Gastrocnemius medialis (tissue), 4 donors: ENCODE data around the gene AXIN1. TPM values are rescaled to one million over a fixed set of nuclear protein-coding genes. Genes with fewer than 3 reads are reported as not detected.

Experiments
- ATAC-seq, 2 donors: fragments of 150-250 bp; one replicate each; pipeline ENCODE4 v1.9.1; 2016
- DNase-seq, 2 donors: peaks; one replicate each; pipeline ENCODE4 v3.0.0-alpha.2; 2019
- H3K27ac ChIP-seq, 4 donors: fragments of 200-600 bp; sonication (generic); 1 replicate in 1 of 4; 2 replicates in 3 of 4; pipeline ENCODE4 v1.5.1; 2016 to 2018; ENCODE audit warnings: mild to moderate bottlenecking in 2 of 4, moderate library complexity in 1 of 4
- H3K27me3 ChIP-seq, 3 donors: fragments of 200-600 bp; sonication (generic) in 2 of 3; 1 replicate in 1 of 3; 2 replicates in 2 of 3; pipeline versions ENCODE4 v1.5.1 to v1.6.0; 2016 to 2019; ENCODE audit warnings: mild to moderate bottlenecking in 1 of 3, moderate library complexity in 1 of 3
- H3K36me3 ChIP-seq, 2 donors: fragments of 200-600 bp; sonication (generic) in 1 of 2; one replicate each; pipeline ENCODE4 v1.5.1; 2017 to 2018
- H3K4me1 ChIP-seq, 2 donors: fragments of 200-600 bp; sonication (generic) in 1 of 2; one replicate each; pipeline ENCODE4 v1.5.1; 2016 to 2017; ENCODE audit warnings: mild to moderate bottlenecking in 2 of 2
- H3K4me3 ChIP-seq, 4 donors: fragments of 200-600 bp; sonication (generic) in 3 of 4; 1 replicate in 1 of 4; 2 replicates in 3 of 4; pipeline ENCODE4 v1.5.1; 2016 to 2019; ENCODE audit warnings: mild to moderate bottlenecking in 2 of 4
- H3K9me3 ChIP-seq, 3 donors: fragments of 200-600 bp; sonication (generic) in 2 of 3; 1 replicate in 1 of 3; 2 replicates in 2 of 3; pipeline ENCODE4 v1.5.1; 2016 to 2019
- POLR2A ChIP-seq, 2 donors: fragments of 450-650 bp; IDR thresholded peaks; one replicate each; pipeline ENCODE4 v1.6.1; 2017; ENCODE audit warnings: antibody characterized with exemption in 2 of 2, mild to moderate bottlenecking in 2 of 2, moderate library complexity in 2 of 2
- in situ Hi-C, 4 donors: fragments of 200-750 bp; cut with MboI; loops; one replicate each; pipeline versions ENCODE4 v1.15.0 to v1.8.0; 2017; ENCODE audit warnings: low sequenced_read_pairs in 4 of 4
- intact Hi-C: fragments of 100-400 bp; cut with DNase I; formaldehyde crosslinking; loops from one replicate; pipeline ENCODE4 v1.15.1; 2023; ENCODE audit warnings: low total_unique reads
- total RNA-seq, 4 donors: library from RNA; depleted of rRNA; stranded (reverse); fragments of >200 nt; gene quantifications; one replicate each; pipeline versions ENCODE4 v1.1.0 to v1.2.3, GENCODE V29; 2016
- TF ChIP-seq, protein P1 (sequence below), 5 experiments: fragments of 450-650 bp in 3 of 5; fragments of 200-600 bp in 2 of 5; sonication (generic) in 2 of 5; IDR thresholded peaks in 4 of 5; conservative IDR thresholded peaks in 1 of 5; 1 replicate in 4 of 5; 2 replicates in 1 of 5; pipeline ENCODE4 v1.5.1; 2016 to 2019; ENCODE audit warnings: antibody characterized with exemption in 5 of 5, mild to moderate bottlenecking in 3 of 5, moderate library complexity in 3 of 5

Gene AXIN1
- total RNA-seq, 4 donors from 2014 or later: 27.1 to 41.9 (median 32.7) TPM

- Histone ChIP-seq H3K4me1 (peaks cover 6 to 11% of the 10 kb centered on the region in 2 donors), H3K27me3 (peaks cover 0 to 18% (median 12%) of the 10 kb centered on the region in 3 donors), H3K27ac (no peak within 1 kb of the TSS), H3K9me3 (no peaks in the 10 kb centered on the region), H3K36me3 (no peaks in the 10 kb centered on the region), H3K4me3 (peak within 1 kb of the TSS; percentile 25 to 44 (median 28))
- in situ Hi-C loops (no loop called here), intact Hi-C loops (no loop called here)
- ATAC-seq: peak in 1 of 2 donors; percentile 28
- TF ChIP-seq, protein P1, sequence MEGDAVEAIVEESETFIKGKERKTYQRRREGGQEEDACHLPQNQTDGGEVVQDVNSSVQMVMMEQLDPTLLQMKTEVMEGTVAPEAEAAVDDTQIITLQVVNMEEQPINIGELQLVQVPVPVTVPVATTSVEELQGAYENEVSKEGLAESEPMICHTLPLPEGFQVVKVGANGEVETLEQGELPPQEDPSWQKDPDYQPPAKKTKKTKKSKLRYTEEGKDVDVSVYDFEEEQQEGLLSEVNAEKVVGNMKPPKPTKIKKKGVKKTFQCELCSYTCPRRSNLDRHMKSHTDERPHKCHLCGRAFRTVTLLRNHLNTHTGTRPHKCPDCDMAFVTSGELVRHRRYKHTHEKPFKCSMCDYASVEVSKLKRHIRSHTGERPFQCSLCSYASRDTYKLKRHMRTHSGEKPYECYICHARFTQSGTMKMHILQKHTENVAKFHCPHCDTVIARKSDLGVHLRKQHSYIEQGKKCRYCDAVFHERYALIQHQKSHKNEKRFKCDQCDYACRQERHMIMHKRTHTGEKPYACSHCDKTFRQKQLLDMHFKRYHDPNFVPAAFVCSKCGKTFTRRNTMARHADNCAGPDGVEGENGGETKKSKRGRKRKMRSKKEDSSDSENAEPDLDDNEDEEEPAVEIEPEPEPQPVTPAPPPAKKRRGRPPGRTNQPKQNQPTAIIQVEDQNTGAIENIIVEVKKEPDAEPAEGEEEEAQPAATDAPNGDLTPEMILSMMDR (IDR thresholded peaks at IDR 0.05 in 4 of 5, conservative IDR thresholded peaks at IDR 0.05 in 1 of 5): no peak
- TF ChIP-seq POLR2A (IDR thresholded peaks at IDR 0.05): no peak
- DNase-seq: no peak
Measured at GRCh38 chr16:280552-280951, 72.0 kb downstream of the AXIN1 start, which contains the start of gene ARHGDIG. ARHGDIG (plus strand) TSS chr16:280591; CDS start chr16:280681, 90 bp downstream.

GRCh38 chr16:280005-280460, 72.5 kb downstream of the AXIN1 start:
- in situ Hi-C loops: no loop called here
- peaks cover 3 to 22% (median 16%) of the 10 kb centered on the region in 3 donors for H3K27me3 ChIP-seq

DNA sequence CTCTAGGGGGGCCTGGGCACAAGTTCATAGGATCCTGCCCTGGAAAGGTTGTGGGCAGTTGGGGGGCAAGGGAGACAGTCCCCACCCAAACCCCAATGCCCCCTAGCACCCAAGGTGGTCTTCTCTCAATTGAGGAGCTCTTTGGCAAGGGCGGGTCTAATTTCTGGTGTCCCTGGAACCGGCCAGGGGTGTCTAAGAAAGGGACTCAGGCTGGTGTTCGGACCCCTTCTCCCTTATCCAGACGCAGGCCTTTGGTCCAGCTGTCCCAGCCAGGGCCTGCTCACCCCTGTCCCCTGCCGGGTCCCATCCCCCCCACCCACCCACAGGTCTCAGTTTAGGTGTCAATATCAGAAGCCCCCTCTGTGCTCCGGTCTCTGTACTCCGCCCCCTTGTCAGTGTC, 73.0 kb downstream of the AXIN1 start:
- ATAC-seq (no peak), DNase-seq (no peak)
- no peak for TF ChIP-seq POLR2A (IDR thresholded peaks at IDR 0.05)
- TF ChIP-seq, protein P1 (IDR thresholded peaks at IDR 0.05 in 4 of 5, conservative IDR thresholded peaks at IDR 0.05 in 1 of 5): no peak
- peaks cover 6 to 18% of the 10 kb centered on the region in 2 donors for H3K4me1 ChIP-seq
- intact Hi-C loops: no loop called here
- peaks cover 6 to 27% (median 21%) of the 10 kb centered on the region in 3 donors for H3K27me3 ChIP-seq
- H3K36me3 ChIP-seq: no peaks in the 10 kb centered on the region
- no peak overlapping the region for H3K27ac ChIP-seq
- in situ Hi-C loops: no loop called here
- no peaks in the 10 kb centered on the region for H3K9me3 ChIP-seq
- H3K4me3 ChIP-seq: no peak overlapping the region

More at GRCh38 chr16:280005-280460, 72.5 kb downstream of the AXIN1 start:
- no peak for DNase-seq
- Histone ChIP-seq H3K27ac (no peak overlapping the region), H3K4me1 (peaks cover 6 to 14% of the 10 kb centered on the region in 2 donors), H3K9me3 (no peaks in the 10 kb centered on the region), H3K36me3 (no peaks in the 10 kb centered on the region), H3K4me3 (peak overlapping the region in 2 of 4 donors; percentile 13 to 22)
- intact Hi-C loops: no loop called here
- peak; percentile 15 to 20 for ATAC-seq
- no peak for TF ChIP-seq POLR2A (IDR thresholded peaks at IDR 0.05)

DNA sequence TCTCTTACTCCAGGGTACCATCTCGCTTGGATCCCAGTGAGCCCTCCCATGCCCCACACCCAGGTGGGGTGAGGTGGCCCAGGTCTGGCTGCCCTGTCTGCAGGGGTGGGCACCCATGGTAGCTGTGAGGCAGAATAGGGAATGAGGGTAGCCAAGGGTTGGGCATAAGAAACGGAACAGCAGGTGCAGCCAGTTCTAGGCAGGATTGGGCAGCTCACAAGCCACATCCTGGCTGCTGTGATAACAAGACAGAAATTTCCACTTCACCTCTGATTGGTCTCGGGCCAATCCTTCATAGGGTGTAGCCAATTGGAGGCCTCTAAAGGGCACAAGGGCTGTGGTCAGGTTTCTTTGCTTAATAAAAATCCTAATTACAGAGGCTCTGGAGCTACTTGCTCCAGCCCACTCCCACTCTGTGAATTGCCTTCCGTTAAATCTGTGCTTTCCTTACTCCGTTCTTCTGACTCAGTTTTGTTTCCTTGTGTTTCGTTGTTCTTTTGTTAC, 73.6 kb downstream of the AXIN1 start:
- ATAC-seq (peak in 1 of 2 donors; percentile 33), DNase-seq (no peak)
- H3K27ac ChIP-seq: no peak overlapping the region
- no peaks in the 10 kb centered on the region for H3K36me3 ChIP-seq
- H3K27me3 ChIP-seq: peaks cover 10 to 32% (median 27%) of the 10 kb centered on the region in 3 donors
- peaks cover 6 to 18% of the 10 kb centered on the region in 2 donors for H3K4me1 ChIP-seq
- intact Hi-C loops (no loop called here), in situ Hi-C loops (no loop called here)
- H3K9me3 ChIP-seq: no peaks in the 10 kb centered on the region
- TF ChIP-seq, protein P1 (IDR thresholded peaks at IDR 0.05 in 4 of 5, conservative IDR thresholded peaks at IDR 0.05 in 1 of 5): no peak
- TF ChIP-seq POLR2A (IDR thresholded peaks at IDR 0.05): no peak
- H3K4me3 ChIP-seq: no peak overlapping the region

DNA sequence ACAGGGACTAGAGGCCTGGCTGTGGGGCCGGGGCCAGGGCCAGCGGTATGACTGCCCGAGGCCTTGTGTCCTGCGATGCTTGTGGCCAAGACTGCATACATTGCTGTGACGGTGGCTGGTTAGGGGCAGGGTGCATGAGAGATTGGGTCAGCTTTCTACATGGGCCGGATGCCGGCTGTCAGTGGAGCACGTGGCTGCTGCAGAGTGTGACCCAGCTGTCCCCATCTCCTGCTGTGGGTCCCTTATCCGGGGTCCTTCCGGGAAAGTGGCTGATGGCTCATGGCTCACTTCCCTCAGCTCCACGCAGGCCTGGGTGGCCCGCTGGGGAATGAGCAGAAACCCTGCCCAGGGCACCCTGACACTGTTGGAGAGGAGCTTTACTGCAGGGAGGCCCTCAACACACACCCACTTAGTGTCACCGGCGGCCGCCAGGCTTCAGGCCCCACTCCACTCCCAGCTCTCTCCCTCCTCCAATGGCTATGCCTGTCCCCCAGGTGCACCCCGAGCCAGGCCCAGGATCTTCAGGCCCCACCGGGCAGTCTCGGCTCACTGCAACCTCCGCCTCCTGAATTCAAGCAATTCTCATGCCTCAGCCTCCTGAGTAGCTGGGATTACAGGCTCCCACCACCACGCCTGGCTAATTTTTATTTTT, 76.0 kb downstream of the AXIN1 start:
- Histone ChIP-seq H3K27me3 (peaks cover 10 to 30% (median 27%) of the 10 kb centered on the region in 3 donors), H3K36me3 (no peaks in the 10 kb centered on the region), H3K4me3 (no peak overlapping the region), H3K9me3 (no peaks in the 10 kb centered on the region), H3K4me1 (peaks cover 6 to 18% of the 10 kb centered on the region in 2 donors), H3K27ac (no peak overlapping the region)
- TF ChIP-seq POLR2A (IDR thresholded peaks at IDR 0.05): no peak
- TF ChIP-seq, protein P1 (IDR thresholded peaks at IDR 0.05 in 4 of 5, conservative IDR thresholded peaks at IDR 0.05 in 1 of 5): no peak
- in situ Hi-C loops (no loop called here), intact Hi-C loops (no loop called here)
- ATAC-seq (peak in 1 of 2 donors; percentile 23), DNase-seq (peak in 1 of 2 donors; percentile 36)
